ENCODE data around the gene DLG5.

DNA sequence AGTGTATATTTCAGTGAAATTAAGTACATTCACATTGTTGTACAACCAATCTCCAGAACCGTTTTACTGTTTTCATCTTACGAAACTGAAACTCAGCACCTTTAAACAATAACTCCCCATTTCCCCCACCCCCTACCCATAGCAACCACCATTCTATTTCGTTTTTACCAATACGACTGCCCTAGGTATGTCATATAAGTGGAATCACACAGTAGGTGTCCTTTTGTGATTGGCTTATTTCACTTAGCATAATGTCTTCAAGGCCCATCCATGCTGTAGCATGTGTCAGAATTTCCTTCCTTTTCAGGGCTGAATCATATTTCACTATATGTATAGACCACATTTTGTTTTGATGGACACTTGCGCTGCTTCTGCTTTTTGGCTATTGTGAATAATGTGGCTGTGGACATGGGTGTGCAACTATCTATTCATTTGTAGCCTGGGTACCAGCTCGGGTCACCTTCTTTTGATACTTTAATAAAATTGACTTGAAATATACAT, 34.3 kb upstream of the DLG5 start:
- TF ChIP-seq, protein P1, sequence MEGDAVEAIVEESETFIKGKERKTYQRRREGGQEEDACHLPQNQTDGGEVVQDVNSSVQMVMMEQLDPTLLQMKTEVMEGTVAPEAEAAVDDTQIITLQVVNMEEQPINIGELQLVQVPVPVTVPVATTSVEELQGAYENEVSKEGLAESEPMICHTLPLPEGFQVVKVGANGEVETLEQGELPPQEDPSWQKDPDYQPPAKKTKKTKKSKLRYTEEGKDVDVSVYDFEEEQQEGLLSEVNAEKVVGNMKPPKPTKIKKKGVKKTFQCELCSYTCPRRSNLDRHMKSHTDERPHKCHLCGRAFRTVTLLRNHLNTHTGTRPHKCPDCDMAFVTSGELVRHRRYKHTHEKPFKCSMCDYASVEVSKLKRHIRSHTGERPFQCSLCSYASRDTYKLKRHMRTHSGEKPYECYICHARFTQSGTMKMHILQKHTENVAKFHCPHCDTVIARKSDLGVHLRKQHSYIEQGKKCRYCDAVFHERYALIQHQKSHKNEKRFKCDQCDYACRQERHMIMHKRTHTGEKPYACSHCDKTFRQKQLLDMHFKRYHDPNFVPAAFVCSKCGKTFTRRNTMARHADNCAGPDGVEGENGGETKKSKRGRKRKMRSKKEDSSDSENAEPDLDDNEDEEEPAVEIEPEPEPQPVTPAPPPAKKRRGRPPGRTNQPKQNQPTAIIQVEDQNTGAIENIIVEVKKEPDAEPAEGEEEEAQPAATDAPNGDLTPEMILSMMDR (IDR thresholded peaks at IDR 0.05): no peak
- TF ChIP-seq EP300 (IDR thresholded peaks at IDR 0.05): no peak

Data from suprapubic skin (tissue), 3 donors.